Adrenal gland (tissue), 5 donors: Measurements from ENCODE around the gene DCD.

Experiments used
- CTCF ChIP-seq, 6 experiments: fragments of 450-650 bp in 4 of 6; fragments of 200-600 bp in 2 of 6; sonication (generic) in 1 of 6; IDR thresholded peaks; 1 replicate in 5 of 6; 2 replicates in 1 of 6; pipeline versions ENCODE4 v1.5.1 to v1.8.0; 2016 to 2021; ENCODE audit warnings: antibody characterized with exemption in 6 of 6, mild to moderate bottlenecking in 2 of 6, moderate library complexity in 1 of 6
- POLR2A ChIP-seq, 2 donors: fragments of 450-650 bp; IDR thresholded peaks; one replicate each; pipeline ENCODE4 v1.6.1; 2017; ENCODE audit warnings: antibody characterized with exemption in 2 of 2, mild to moderate bottlenecking in 2 of 2, moderate library complexity in 1 of 2
- donor health status: DM: no; HTN: no; CAD: no.

GRCh38 chr12:54653025-54653424, 4.9 kb upstream of the DCD start:
- TF ChIP-seq CTCF (IDR thresholded peaks at IDR 0.05) (no peak), POLR2A (IDR thresholded peaks at IDR 0.05) (no peak)
